Breast epithelium (tissue), 3 donors: Measurements from ENCODE around the gene OSBPL5.

Experiments used
- CTCF ChIP-seq, 3 donors: fragments of 450-650 bp; IDR thresholded peaks; one replicate each; pipeline ENCODE4 v1.5.1; 2016 to 2017; ENCODE audit warnings: antibody characterized with exemption in 3 of 3, mild to moderate bottlenecking in 3 of 3, moderate library complexity in 3 of 3
- POLR2A ChIP-seq: fragments of 450-650 bp; IDR thresholded peaks from one replicate; pipeline ENCODE4 v1.6.1; 2016; ENCODE audit warnings: antibody characterized with exemption, mild to moderate bottlenecking, moderate library complexity

GRCh38 chr11:3058753-3059664, 106.1 kb downstream of the OSBPL5 start:
- TF ChIP-seq CTCF (IDR thresholded peaks at IDR 0.05) (no peak), POLR2A (no peak)
